Measurements from ENCODE around the gene PNPLA7.

DNA sequence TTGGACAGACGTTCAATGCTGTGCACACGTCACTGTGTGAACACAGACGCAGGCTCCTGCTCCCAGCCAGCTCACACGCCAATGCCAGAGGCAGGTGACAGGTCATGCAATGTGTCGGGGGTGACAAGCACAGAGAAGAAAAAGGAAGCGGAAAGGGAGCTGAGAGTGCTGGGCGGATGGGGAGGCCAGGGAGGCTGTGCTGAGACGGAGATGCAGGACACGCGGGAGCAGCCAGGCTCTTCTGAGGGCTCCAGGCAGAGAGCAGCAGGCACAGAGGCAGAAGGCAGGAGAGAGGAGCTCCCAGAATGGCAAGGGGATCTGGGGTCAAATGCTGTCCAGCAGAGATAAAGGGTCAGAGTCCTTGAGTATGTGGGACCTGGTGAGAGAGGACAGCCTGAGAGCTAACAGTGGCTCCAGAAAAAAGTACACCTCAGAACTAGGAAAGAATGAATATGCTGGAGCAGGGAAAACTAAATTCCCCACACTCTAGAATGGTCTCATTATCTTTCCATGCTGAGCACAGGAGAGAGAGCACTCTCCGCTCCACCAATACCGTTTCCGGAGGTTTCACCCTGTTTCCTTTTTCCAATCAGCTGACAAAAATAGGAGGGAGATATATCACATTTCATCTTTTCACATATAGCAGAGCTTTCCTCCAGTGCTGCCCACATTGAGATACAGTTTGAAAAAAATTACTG lies 58.3 kb downstream of the PNPLA7 start:
- TF ChIP-seq POLR2A (IDR thresholded peaks at IDR 0.05) (no peak), EP300 (IDR thresholded peaks at IDR 0.05) (no peak), CTCF (IDR thresholded peaks at IDR 0.05) (no peak)
